ENCODE results near the gene SEC61B.

SEC61B gene

GRCh38 chr9:99178912-99179872, 42.9 kb upstream of the SEC61B start:
- H3K27me3 ChIP-seq, result no peaks in the 10 kb centered on the region
- no peak for TF ChIP-seq CTCF (IDR thresholded peaks at IDR 0.05)
- H3K9me3 ChIP-seq, result no peaks in the 10 kb centered on the region
- H3K4me3 ChIP-seq (ENCODE audit: low read depth in 1 of 2, low read length in 1 of 2), result no peak overlapping the region
- no peaks in the 10 kb centered on the region for H3K4me1 ChIP-seq (ENCODE audit: control insufficient read depth in 1 of 2, insufficient read depth in 1 of 2, low read depth in 1 of 2, low read length in 1 of 2)
- H3K27ac ChIP-seq, result no peak overlapping the region
- H3K36me3 ChIP-seq, result no peaks in the 10 kb centered on the region

DNA sequence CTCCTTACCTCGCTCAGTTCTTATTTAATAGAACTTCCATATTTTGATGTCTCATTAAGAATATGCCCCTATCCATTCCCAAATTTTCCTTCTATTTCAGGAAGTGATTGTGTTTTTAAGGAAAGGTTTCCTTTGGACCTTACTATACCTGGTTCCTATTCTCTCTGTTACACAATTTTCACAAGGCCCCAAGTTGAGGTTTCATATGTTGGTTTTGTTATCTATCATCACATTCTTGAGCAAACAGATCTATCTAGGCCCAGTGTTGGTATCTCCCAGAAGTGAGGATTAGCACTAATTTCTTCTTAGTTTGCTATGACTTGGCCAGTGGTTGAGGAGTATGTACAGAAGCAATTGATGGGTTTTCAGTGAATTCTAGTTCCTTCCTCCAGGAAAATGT, 41.9 kb upstream of the SEC61B start:
- H3K4me3 ChIP-seq (ENCODE audit: low read depth in 1 of 2, low read length in 1 of 2), result no peak overlapping the region
- no peak overlapping the region for H3K27ac ChIP-seq
- H3K36me3 ChIP-seq, result no peaks in the 10 kb centered on the region
- peaks cover 0 to 8% of the 10 kb centered on the region in 2 experiments for H3K4me1 ChIP-seq (ENCODE audit: control insufficient read depth in 1 of 2, insufficient read depth in 1 of 2, low read depth in 1 of 2, low read length in 1 of 2)
- no peaks in the 10 kb centered on the region for H3K27me3 ChIP-seq
- H3K9me3 ChIP-seq, result no peaks in the 10 kb centered on the region
- no peak for TF ChIP-seq CTCF (IDR thresholded peaks at IDR 0.05)

GRCh38 chr9:99180662-99181061, 41.4 kb upstream of the SEC61B start:
- H3K36me3 ChIP-seq, result no peaks in the 10 kb centered on the region
- no peak overlapping the region for H3K27ac ChIP-seq
- TF ChIP-seq CTCF (IDR thresholded peaks at IDR 0.05), result no peak
- no peaks in the 10 kb centered on the region for H3K9me3 ChIP-seq
- no peak overlapping the region for H3K4me3 ChIP-seq (ENCODE audit: low read depth in 1 of 2, low read length in 1 of 2)
- H3K27me3 ChIP-seq, result no peaks in the 10 kb centered on the region
- peaks cover 0 to 8% of the 10 kb centered on the region in 2 experiments for H3K4me1 ChIP-seq (ENCODE audit: control insufficient read depth in 1 of 2, insufficient read depth in 1 of 2, low read depth in 1 of 2, low read length in 1 of 2)

DNA sequence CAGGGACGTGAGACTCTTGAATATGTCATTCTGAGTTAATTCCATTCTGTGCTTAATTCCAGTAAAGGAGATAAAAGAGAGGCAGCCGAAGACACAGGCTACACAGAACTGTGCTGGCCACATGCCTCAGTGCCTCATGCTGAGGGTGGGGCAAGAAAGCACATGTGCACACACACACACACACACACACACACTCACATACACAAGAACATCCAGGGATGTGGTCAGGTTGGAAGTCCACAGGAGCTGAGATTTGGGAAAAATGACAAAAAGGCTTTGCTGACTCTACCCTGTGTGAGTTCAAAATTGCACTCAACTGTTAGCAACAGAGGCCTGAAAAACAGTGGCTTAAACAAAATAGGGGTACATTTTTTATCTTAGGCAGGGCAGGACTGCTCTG, 40.9 kb upstream of the SEC61B start:
- no peak overlapping the region for H3K27ac ChIP-seq

DNA sequence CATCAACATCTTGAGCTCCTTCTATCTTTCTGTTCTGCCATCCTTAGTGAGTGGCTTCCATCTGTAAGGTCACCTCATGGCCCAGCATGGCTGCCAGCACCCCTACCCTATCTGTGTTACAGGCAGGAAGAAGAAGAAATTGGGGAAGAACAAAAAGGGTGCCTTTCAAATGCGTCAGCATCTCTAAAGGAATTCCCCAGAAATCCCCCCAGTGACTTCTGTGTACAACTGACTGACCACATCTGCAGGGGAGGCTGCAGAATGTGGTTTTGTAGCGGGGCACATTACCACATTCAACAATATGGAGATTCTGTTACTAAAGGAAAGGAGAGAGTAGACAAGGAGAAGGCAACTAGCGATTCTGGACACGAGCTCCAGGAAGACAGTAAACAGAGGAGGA, 40.5 kb upstream of the SEC61B start:
- Histone ChIP-seq H3K27me3 (no peaks in the 10 kb centered on the region), H3K9me3 (no peaks in the 10 kb centered on the region), H3K36me3 (no peaks in the 10 kb centered on the region), H3K27ac (no peak overlapping the region), H3K4me1 (ENCODE audit: control insufficient read depth in 1 of 2, insufficient read depth in 1 of 2, low read depth in 1 of 2, low read length in 1 of 2) (peaks cover 0 to 8% of the 10 kb centered on the region in 2 experiments), H3K4me3 (ENCODE audit: low read depth in 1 of 2, low read length in 1 of 2) (no peak overlapping the region)
- TF ChIP-seq CTCF (IDR thresholded peaks at IDR 0.05), result no peak

More for the DNA sequence above, 40.9 kb upstream of the SEC61B start:
- no peaks in the 10 kb centered on the region for H3K27me3 ChIP-seq
- no peak overlapping the region for H3K4me3 ChIP-seq (ENCODE audit: low read depth in 1 of 2, low read length in 1 of 2)
- peaks cover 0 to 8% of the 10 kb centered on the region in 2 experiments for H3K4me1 ChIP-seq (ENCODE audit: control insufficient read depth in 1 of 2, insufficient read depth in 1 of 2, low read depth in 1 of 2, low read length in 1 of 2)
- H3K9me3 ChIP-seq, result no peaks in the 10 kb centered on the region
- no peak for TF ChIP-seq CTCF (IDR thresholded peaks at IDR 0.05)
- H3K36me3 ChIP-seq, result no peaks in the 10 kb centered on the region

Data from neutrophil (primary cell).